22Rv1 (cell line): ENCODE data around the gene TYW1.
"Not testable (repeated sequence)": the region's sequence is repeated elsewhere in the genome, so short reads cannot be mapped to it uniquely, and the experiment has no call there.

Experiments used
- H3K27ac ChIP-seq: fragments of 450-650 bp; 2 replicates; pipeline ENCODE4 v1.5.1; 2017
- CTCF ChIP-seq: fragments of 450-650 bp; IDR thresholded peaks from 2 replicates; pipeline ENCODE4 v1.5.1; 2017; ENCODE audit warnings: mild to moderate bottlenecking
- ZFX ChIP-seq: fragments of 450-650 bp; IDR thresholded peaks from 2 replicates; pipeline ENCODE4 v1.6.1; 2017; ENCODE audit warnings: antibody characterized with exemption, borderline replicate concordance

The TYW1 gene

GRCh38 chr7:67089261-67089660 lies 92.6 kb downstream of the TYW1 start:
- H3K27ac ChIP-seq, result not testable (repeated sequence)

- H3K27ac ChIP-seq, result not testable (repeated sequence)
These were observed 94.4 kb downstream of the TYW1 start for GRCh38 chr7:67091053-67091452.

GRCh38 chr7:67098031-67098430 lies 101.4 kb downstream of the TYW1 start:
- H3K27ac ChIP-seq, result not testable (repeated sequence)

GRCh38 chr7:67099406-67099805 lies 102.8 kb downstream of the TYW1 start:
- H3K27ac ChIP-seq, result not testable (repeated sequence)

GRCh38 chr7:67100038-67100437 lies 103.4 kb downstream of the TYW1 start:
- H3K27ac ChIP-seq, result not testable (repeated sequence)

GRCh38 chr7:67100956-67101361 lies 104.3 kb downstream of the TYW1 start:
- TF ChIP-seq ZFX, result no peak
- TF ChIP-seq CTCF, result no peak
- H3K27ac ChIP-seq, result no peak overlapping the region

- H3K27ac ChIP-seq, result not testable (repeated sequence)
These were observed 108.3 kb downstream of the TYW1 start for GRCh38 chr7:67104937-67105336.

- no peak for TF ChIP-seq ZFX
- no peak for TF ChIP-seq CTCF
- H3K27ac ChIP-seq, result no peak overlapping the region
These were observed 108.7 kb downstream of the TYW1 start for GRCh38 chr7:67105377-67105776.

- H3K27ac ChIP-seq, result not testable (repeated sequence)
These were observed 109.6 kb downstream of the TYW1 start for GRCh38 chr7:67106255-67106654.

GRCh38 chr7:67111342-67111741 lies 114.7 kb downstream of the TYW1 start:
- H3K27ac ChIP-seq, result not testable (repeated sequence)

GRCh38 chr7:67114483-67115246 lies 118.0 kb downstream of the TYW1 start:
- H3K27ac ChIP-seq, result not testable (repeated sequence)

GRCh38 chr7:67120491-67120890 lies 123.9 kb downstream of the TYW1 start:
- not testable (repeated sequence) for H3K27ac ChIP-seq

GRCh38 chr7:67128257-67128656 lies 131.6 kb downstream of the TYW1 start:
- not testable (repeated sequence) for H3K27ac ChIP-seq

GRCh38 chr7:67130766-67131165 lies 134.1 kb downstream of the TYW1 start:
- not testable (repeated sequence) for H3K27ac ChIP-seq

GRCh38 chr7:67134912-67135311 lies 138.3 kb downstream of the TYW1 start:
- H3K27ac ChIP-seq, result not testable (repeated sequence)

- not testable (repeated sequence) for H3K27ac ChIP-seq
These were observed 139.2 kb downstream of the TYW1 start for GRCh38 chr7:67135617-67136486.

GRCh38 chr7:67137489-67137888 lies 140.9 kb downstream of the TYW1 start:
- not testable (repeated sequence) for H3K27ac ChIP-seq

GRCh38 chr7:67139876-67140275 lies 143.2 kb downstream of the TYW1 start:
- H3K27ac ChIP-seq, result not testable (repeated sequence)

- peak overlapping the region; percentile 39 for H3K27ac ChIP-seq
These were observed 144.4 kb downstream of the TYW1 start for GRCh38 chr7:67141001-67141400.
